Measurements from ENCODE around the gene KIAA1217.

DNA sequence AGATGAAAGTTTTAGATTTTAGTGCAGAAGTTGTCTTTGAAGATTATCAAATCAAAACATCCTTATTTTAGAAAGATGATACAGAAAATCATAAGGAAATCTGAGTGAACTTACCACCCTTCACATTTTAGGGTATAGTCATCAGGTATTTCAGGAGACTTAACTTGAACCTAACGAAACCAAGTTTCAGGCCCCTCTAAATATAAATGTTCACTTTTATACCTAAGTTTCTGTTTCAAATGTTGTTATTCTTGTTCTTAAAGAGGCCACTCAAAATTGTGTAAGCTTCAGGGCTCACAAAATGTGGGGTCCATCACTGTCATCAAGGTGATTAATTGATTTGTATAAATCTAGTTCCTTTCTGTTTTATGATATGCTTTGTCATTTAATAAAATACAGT lies 216.2 kb downstream of the KIAA1217 start:
- TF ChIP-seq POLR2A (IDR thresholded peaks at IDR 0.05; ENCODE audit: low read depth, low read length) (no peak), RCOR1 (IDR thresholded peaks at IDR 0.05; ENCODE audit: insufficient replicate concordance, low read length) (no peak), MXI1 (IDR thresholded peaks at IDR 0.05; ENCODE audit: borderline replicate concordance, low read depth, low read length) (no peak), CEBPB (IDR thresholded peaks at IDR 0.05; ENCODE audit: low read depth, low read length) (no peak), RFX5 (IDR thresholded peaks at IDR 0.05; ENCODE audit: low read depth, low read length) (no peak), FOS (IDR thresholded peaks at IDR 0.05; ENCODE audit: low read depth, low read length) (no peak), MAZ (IDR thresholded peaks at IDR 0.05; ENCODE audit: borderline replicate concordance, low read depth, low read length) (no peak)
- TF ChIP-seq, protein P1, sequence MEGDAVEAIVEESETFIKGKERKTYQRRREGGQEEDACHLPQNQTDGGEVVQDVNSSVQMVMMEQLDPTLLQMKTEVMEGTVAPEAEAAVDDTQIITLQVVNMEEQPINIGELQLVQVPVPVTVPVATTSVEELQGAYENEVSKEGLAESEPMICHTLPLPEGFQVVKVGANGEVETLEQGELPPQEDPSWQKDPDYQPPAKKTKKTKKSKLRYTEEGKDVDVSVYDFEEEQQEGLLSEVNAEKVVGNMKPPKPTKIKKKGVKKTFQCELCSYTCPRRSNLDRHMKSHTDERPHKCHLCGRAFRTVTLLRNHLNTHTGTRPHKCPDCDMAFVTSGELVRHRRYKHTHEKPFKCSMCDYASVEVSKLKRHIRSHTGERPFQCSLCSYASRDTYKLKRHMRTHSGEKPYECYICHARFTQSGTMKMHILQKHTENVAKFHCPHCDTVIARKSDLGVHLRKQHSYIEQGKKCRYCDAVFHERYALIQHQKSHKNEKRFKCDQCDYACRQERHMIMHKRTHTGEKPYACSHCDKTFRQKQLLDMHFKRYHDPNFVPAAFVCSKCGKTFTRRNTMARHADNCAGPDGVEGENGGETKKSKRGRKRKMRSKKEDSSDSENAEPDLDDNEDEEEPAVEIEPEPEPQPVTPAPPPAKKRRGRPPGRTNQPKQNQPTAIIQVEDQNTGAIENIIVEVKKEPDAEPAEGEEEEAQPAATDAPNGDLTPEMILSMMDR (conservative IDR thresholded peaks at IDR 0.05; ENCODE audit: low read depth, low read length), result no peak
